ENCODE results near the gene GNPTAB.

DNA sequence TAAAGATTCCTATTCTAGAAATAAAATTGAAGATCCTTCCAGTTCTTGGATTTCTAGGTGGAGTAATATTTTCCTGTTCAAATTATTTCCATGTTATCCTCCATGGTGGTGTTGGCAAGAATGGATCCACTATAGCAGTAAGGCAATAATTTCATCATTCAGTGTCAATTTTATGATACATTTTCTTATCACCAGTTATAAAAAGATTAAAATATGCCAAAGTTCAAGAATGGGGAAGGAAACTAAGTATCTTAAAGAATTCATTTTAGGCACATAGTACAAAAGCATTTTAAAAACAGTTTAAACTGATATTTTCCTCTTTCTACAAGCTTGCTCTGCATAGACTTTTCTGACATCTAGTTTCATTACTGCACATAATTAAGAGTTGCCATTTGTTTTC lies 110.6 kb downstream of the GNPTAB start:
- TF ChIP-seq, protein P1, sequence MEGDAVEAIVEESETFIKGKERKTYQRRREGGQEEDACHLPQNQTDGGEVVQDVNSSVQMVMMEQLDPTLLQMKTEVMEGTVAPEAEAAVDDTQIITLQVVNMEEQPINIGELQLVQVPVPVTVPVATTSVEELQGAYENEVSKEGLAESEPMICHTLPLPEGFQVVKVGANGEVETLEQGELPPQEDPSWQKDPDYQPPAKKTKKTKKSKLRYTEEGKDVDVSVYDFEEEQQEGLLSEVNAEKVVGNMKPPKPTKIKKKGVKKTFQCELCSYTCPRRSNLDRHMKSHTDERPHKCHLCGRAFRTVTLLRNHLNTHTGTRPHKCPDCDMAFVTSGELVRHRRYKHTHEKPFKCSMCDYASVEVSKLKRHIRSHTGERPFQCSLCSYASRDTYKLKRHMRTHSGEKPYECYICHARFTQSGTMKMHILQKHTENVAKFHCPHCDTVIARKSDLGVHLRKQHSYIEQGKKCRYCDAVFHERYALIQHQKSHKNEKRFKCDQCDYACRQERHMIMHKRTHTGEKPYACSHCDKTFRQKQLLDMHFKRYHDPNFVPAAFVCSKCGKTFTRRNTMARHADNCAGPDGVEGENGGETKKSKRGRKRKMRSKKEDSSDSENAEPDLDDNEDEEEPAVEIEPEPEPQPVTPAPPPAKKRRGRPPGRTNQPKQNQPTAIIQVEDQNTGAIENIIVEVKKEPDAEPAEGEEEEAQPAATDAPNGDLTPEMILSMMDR (IDR thresholded peaks at IDR 0.05; ENCODE audit: low read depth, low read length), result no peak
- TF ChIP-seq EZH2phosphoT487 (IDR thresholded peaks at IDR 0.05; ENCODE audit: low read depth), result no peak
